Choroid plexus epithelial cell (primary cell): Measurements from ENCODE around the gene PGBD5.
A peak's percentile ranks its signal among the peaks of the same experiment; 100 is the strongest.

Experiments
- DNase-seq: peaks from one replicate; pipeline ENCODE4 v3.0.0-alpha.2; 2010; ENCODE audit warnings: low read depth
- H3K4me3 ChIP-seq: 2 replicates; pipeline ENCODE4 v1.5.1; 2011; ENCODE audit warnings: low read depth, mild to moderate bottlenecking, control low read depth, low read length, moderate library complexity
- TF ChIP-seq, protein P1 (sequence below): conservative IDR thresholded peaks from 2 replicates; pipeline ENCODE4 v1.5.1; 2011; ENCODE audit warnings: low read depth, mild to moderate bottlenecking, control low read depth, inconsistent platforms, low read length, moderate library complexity

PGBD5 gene

DNA sequence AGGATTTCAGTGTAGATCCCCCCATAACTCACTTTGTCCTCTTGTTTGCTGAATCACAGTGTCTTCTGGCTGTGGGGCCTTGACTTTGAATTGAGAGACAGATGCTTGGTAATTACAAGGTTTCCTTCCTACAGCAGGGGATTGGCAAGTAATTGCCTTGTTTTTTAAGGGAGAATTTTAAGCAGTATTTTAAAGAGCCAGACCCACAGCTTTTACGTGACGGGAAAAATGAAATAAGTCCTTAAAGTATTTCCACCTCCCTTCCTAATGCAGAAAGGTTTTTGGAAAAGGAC, 41.0 kb downstream of the PGBD5 start:
- DNase-seq, result no peak
- TF ChIP-seq, protein P1, sequence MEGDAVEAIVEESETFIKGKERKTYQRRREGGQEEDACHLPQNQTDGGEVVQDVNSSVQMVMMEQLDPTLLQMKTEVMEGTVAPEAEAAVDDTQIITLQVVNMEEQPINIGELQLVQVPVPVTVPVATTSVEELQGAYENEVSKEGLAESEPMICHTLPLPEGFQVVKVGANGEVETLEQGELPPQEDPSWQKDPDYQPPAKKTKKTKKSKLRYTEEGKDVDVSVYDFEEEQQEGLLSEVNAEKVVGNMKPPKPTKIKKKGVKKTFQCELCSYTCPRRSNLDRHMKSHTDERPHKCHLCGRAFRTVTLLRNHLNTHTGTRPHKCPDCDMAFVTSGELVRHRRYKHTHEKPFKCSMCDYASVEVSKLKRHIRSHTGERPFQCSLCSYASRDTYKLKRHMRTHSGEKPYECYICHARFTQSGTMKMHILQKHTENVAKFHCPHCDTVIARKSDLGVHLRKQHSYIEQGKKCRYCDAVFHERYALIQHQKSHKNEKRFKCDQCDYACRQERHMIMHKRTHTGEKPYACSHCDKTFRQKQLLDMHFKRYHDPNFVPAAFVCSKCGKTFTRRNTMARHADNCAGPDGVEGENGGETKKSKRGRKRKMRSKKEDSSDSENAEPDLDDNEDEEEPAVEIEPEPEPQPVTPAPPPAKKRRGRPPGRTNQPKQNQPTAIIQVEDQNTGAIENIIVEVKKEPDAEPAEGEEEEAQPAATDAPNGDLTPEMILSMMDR, result no peak
- H3K4me3 ChIP-seq, result no peak overlapping the region

DNA sequence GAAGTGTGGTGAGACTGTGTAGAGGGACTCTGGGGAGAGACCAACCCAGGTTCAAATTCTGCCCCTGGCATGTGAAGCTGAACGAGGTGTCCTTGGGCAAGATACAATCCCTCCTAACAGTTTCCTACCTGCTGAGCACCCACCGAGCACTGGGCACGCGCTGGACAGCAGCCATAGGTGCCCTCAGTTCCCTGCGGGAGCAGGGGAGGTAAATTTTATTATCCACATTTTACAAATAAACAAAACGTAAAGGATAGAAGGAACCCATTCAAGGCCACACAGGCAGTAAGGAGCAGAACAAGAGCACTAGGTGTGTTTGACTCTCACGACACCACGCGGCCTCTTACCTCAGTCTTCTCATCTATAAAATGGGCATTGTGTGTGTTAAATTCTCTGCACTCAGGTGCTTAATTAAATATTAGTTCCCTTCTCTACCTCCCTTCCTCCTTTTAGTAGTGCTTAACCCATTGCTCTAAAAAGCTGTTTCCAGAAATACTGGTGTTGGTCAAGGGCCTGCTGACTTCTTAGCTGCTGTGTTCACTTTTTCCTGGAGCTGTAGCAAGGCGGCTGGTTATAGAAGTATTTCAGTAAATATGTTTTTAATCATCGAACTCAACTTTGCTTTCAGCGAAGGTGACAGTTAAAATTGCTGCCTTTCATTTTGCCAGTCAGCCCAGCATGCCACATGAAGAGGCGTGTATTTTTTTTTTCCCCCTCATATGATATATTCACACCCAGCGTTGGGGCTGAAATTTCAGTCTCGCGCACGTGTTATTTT, 41.6 kb downstream of the PGBD5 start:
- H3K4me3 ChIP-seq, result no peak overlapping the region
- TF ChIP-seq, protein P1, result no peak
- no peak for DNase-seq

DNA sequence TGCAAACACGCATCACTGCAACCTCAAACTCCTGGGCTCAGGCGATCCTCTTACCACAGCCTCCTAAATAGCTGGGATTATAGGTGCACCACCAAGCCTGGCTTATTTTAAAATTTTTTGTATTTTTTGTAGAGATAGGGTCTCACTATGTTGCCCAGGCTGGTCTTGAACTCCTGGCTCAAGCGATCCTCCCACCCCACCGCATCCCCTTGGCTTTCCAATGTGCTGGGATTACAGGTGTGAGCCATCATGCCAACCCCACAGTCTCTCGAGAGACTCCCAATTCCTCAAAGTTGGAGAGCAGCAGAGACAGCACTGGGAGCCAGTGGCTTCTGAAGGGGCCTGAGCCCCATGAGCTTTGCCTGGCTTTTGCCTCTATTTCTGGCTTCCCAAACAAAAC, 42.7 kb downstream of the PGBD5 start:
- no peak for DNase-seq
- TF ChIP-seq, protein P1, result no peak
- no peak overlapping the region for H3K4me3 ChIP-seq

DNA sequence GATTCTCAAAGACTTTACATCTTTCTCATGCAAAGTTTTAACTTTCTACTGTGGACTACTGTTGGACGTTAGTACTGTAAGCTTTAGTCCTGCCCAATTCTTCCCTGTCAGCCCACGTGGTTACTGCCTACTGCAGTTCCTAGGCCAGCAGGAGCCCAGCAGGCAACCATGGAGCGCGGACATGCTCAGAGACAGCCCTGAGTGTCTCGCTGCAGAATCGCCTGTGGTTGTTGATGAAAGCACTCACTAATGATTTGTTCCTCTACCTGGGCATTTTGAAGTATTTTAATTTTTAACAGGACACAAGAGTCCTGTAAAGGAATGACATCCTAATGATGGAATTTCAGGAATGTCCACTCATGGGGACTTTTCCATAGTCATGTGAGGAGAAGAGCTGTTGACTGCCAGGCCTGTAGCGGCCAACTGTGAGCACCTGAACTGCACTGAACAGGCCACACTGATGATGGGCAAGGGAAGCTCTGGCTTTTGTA, 44.1 kb downstream of the PGBD5 start:
- no peak overlapping the region for H3K4me3 ChIP-seq
- TF ChIP-seq, protein P1, result no peak
- peak; percentile 57 for DNase-seq

DNA sequence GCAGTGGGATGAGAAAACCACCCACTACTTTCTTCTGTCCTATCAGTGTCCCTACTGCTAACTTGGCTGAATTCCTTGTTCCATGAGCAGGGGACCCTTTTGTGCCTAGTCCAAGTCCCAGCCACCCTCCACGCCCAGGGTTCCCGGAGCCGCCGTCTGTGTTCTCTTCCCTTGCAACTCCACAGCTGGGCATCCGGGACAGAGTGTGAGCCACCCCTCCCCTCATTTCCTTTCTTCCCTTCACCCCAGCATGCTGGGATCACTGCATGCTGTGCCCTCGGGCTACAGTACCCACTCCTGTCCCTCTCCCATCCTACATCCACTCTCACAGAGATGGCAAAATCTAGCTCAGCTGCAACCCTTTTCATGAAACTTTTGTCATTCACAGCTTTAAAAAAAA, 44.5 kb downstream of the PGBD5 start:
- TF ChIP-seq, protein P1, result no peak
- no peak overlapping the region for H3K4me3 ChIP-seq
- no peak for DNase-seq

DNA sequence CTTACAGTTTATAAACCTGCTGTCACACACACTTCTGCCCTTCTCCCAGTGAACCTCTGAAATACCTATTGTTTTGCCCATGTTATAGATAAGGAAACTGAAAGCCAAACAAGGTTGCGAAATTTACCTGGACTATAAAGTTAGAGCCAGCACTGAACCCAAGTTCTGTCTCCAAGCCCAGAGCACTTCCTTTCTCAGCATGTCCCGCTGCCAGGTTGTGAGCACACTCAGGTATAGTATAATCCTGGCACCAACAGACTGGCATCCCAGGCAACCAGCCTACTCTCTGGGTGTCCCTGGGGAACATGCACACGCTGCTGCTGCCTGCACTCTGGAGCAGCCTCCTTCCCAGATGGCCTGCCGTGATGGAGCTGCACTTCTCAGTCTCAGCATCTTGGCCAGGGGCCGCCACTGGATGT, 45.1 kb downstream of the PGBD5 start:
- DNase-seq, result no peak
- H3K4me3 ChIP-seq, result no peak overlapping the region

DNA sequence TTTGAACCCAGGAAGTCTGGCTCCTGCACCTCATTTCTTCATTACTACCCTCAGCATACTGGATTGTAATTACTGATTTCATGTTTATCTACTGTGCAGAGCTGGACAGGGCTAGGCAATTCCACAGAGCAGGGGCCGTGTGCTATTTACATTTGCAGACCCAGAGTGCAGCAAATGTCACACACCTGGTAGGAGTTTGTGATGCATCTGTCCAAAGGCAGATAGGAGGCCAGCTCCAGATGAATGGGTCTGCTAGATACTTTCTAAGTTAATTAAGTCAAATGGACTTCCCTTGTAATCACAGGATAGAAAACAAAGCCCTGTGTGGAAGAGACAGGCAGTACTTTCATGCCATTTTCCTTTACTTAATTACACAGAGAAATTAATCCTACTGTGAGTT, 46.2 kb downstream of the PGBD5 start:
- DNase-seq, result no peak
- H3K4me3 ChIP-seq, result no peak overlapping the region
- TF ChIP-seq, protein P1, result no peak

More for the DNA sequence above, 45.1 kb downstream of the PGBD5 start:
- TF ChIP-seq, protein P1, result no peak
